OCI-LY1 (cell line): ENCODE results near the gene GPLD1.

Experiments
- EZH2 ChIP-seq: fragments of 200-600 bp; sonication (generic), shearing (Covaris generic); IDR thresholded peaks from 2 replicates; pipeline ENCODE4 v1.8.0; 2017; ENCODE audit warnings: borderline replicate concordance, mixed run types, mild to moderate bottlenecking, antibody characterized with exemption, low read length, moderate library complexity, mixed read lengths
- TF ChIP-seq, protein P1 (sequence below): fragments of 200-600 bp; sonication (generic), shearing (Covaris generic); IDR thresholded peaks from 2 replicates; pipeline ENCODE4 v1.5.1; 2017; ENCODE audit warnings: mild to moderate bottlenecking, antibody characterized with exemption, low read length, moderate library complexity, mixed read lengths

DNA sequence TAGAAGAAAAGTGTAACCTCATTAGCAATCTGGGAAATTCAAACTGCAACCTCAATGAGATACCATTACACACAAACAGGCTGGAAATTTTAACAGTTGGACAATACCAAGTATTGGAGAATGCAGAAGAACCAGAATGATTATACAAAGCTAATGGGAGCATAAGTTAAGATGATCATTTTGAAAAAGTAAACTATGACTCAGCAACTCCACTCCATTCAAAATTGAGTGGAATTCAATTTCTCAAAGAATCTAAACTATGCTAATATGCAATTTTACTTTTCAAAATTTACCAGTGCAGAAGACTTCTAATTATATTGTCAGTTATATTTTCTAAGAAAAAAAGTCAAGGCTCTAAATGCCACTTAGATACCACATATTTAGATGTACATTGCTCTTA, 17.2 kb downstream of the GPLD1 start:
- TF ChIP-seq, protein P1, sequence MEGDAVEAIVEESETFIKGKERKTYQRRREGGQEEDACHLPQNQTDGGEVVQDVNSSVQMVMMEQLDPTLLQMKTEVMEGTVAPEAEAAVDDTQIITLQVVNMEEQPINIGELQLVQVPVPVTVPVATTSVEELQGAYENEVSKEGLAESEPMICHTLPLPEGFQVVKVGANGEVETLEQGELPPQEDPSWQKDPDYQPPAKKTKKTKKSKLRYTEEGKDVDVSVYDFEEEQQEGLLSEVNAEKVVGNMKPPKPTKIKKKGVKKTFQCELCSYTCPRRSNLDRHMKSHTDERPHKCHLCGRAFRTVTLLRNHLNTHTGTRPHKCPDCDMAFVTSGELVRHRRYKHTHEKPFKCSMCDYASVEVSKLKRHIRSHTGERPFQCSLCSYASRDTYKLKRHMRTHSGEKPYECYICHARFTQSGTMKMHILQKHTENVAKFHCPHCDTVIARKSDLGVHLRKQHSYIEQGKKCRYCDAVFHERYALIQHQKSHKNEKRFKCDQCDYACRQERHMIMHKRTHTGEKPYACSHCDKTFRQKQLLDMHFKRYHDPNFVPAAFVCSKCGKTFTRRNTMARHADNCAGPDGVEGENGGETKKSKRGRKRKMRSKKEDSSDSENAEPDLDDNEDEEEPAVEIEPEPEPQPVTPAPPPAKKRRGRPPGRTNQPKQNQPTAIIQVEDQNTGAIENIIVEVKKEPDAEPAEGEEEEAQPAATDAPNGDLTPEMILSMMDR: no peak
- TF ChIP-seq EZH2: no peak
